Lower leg skin (tissue), 4 donors: ENCODE data around the gene GALNT14. TPM values are rescaled to one million over a fixed set of nuclear protein-coding genes. Genes with fewer than 3 reads are reported as not detected.

Experiments used
- DNase-seq, 2 donors: peaks; one replicate each; pipeline ENCODE4 v3.0.0-alpha.2; 2019; ENCODE audit warnings: low spot score in 2 of 2
- H3K4me3 ChIP-seq: fragments of 200-600 bp; sonication (generic); 2 replicates; pipeline ENCODE4 v1.5.1; 2017; ENCODE audit warnings: mild to moderate bottlenecking, low read depth; ENCODE audit not compliant: poor library complexity, severe bottlenecking
- CTCF ChIP-seq, 3 donors: fragments of 450-650 bp; IDR thresholded peaks; one replicate each; pipeline ENCODE4 v1.5.1; 2016; ENCODE audit warnings: antibody characterized with exemption in 3 of 3, mild to moderate bottlenecking in 3 of 3, moderate library complexity in 2 of 3
- POLR2A ChIP-seq, 2 donors: fragments of 450-650 bp; IDR thresholded peaks; one replicate each; pipeline ENCODE4 v1.6.1; 2016 to 2017; ENCODE audit warnings: antibody characterized with exemption in 2 of 2, mild to moderate bottlenecking in 1 of 2, moderate library complexity in 1 of 2
- WGBS, 2 donors: methylation state at CpG; one replicate each; pipeline ENCODE4 v1.1.5; 2018; 5-methylcytosine and 5-hydroxymethylcytosine counted together
- intact Hi-C: fragments of 100-400 bp; cut with DNase I; formaldehyde crosslinking; loops from one replicate; pipeline ENCODE4 v1.15.0; 2023; ENCODE audit warnings: low total_unique reads
- total RNA-seq, 4 donors: library from RNA; depleted of rRNA; stranded (reverse); fragments of >200 nt; gene quantifications; one replicate each; pipeline ENCODE4 v1.1.0, GENCODE V29; 2016

The GALNT14 gene
- total RNA-seq, 4 donors from 2014 or later: 2.5 to 6.2 (median 4.0) TPM

GRCh38 chr2:30932870-30933269 lies 205.4 kb downstream of the GALNT14 start:
- 78% methylated on average over 3 of the region's 3 CpGs for WGBS, 2 donors

GRCh38 chr2:30931841-30932407 lies 206.3 kb downstream of the GALNT14 start:
- TF ChIP-seq CTCF (IDR thresholded peaks at IDR 0.05) (no peak), POLR2A (IDR thresholded peaks at IDR 0.05) (no peak)
- no peak overlapping the region for H3K4me3 ChIP-seq
- no peak for DNase-seq
- intact Hi-C loops: no loop called here
- WGBS, 2 donors: 90 to 93% methylated on average over 16 to 19 of the region's 19 CpGs

More at GRCh38 chr2:30932870-30933269, 205.4 kb downstream of the GALNT14 start:
- TF ChIP-seq POLR2A (IDR thresholded peaks at IDR 0.05): no peak
- intact Hi-C loops: no loop called here
- DNase-seq: no peak
- H3K4me3 ChIP-seq: no peak overlapping the region

- intact Hi-C loops: no loop called here
- no peak overlapping the region for H3K4me3 ChIP-seq
- DNase-seq: no peak
- 82 to 84% methylated on average over 3 of the region's 3 CpGs for WGBS, 2 donors
- no peak for TF ChIP-seq CTCF (IDR thresholded peaks at IDR 0.05)
- TF ChIP-seq POLR2A (IDR thresholded peaks at IDR 0.05): no peak
These were observed 207.5 kb downstream of the GALNT14 start for GRCh38 chr2:30930716-30931115.

GRCh38 chr2:30927465-30928075 lies 210.7 kb downstream of the GALNT14 start:
- TF ChIP-seq POLR2A (IDR thresholded peaks at IDR 0.05) (no peak), CTCF (IDR thresholded peaks at IDR 0.05) (no peak)
- intact Hi-C loops: no loop called here
- no peak for DNase-seq
- H3K4me3 ChIP-seq: no peak overlapping the region
- 57 to 62% methylated on average over 7 of the region's 7 CpGs for WGBS, 2 donors

- intact Hi-C loops: no loop called here
- no peak overlapping the region for H3K4me3 ChIP-seq
- TF ChIP-seq CTCF (IDR thresholded peaks at IDR 0.05): no peak
- TF ChIP-seq POLR2A (IDR thresholded peaks at IDR 0.05): no peak
- 83 to 86% methylated on average over 5 of the region's 5 CpGs for WGBS, 2 donors
- no peak for DNase-seq
These were observed 211.6 kb downstream of the GALNT14 start for GRCh38 chr2:30926606-30927005.

- WGBS, 2 donors: 75 to 78% methylated on average over 4 to 5 of the region's 5 CpGs
- TF ChIP-seq CTCF (IDR thresholded peaks at IDR 0.05) (no peak), POLR2A (IDR thresholded peaks at IDR 0.05) (no peak)
- H3K4me3 ChIP-seq: no peak overlapping the region
- no peak for DNase-seq
- intact Hi-C loops: no loop called here
These were observed 214.6 kb downstream of the GALNT14 start for GRCh38 chr2:30923623-30924022.
